C1 segment of cervical spinal cord (tissue), 14 donors: ENCODE results near the gene SRGAP3.

ENCODE experiments used
- DNase-seq, 14 donors: peaks; one replicate each; lab custom pipeline; 2025; lab: John Stamatoyannopoulos, UW

SRGAP3 gene

GRCh38 chr3:8937064-8938020, 312.1 kb downstream of the SRGAP3 start:
- DNase-seq, result no peak

- DNase-seq, result no peak
Observed at GRCh38 chr3:8932507-8932906, 316.9 kb downstream of the SRGAP3 start.

DNA sequence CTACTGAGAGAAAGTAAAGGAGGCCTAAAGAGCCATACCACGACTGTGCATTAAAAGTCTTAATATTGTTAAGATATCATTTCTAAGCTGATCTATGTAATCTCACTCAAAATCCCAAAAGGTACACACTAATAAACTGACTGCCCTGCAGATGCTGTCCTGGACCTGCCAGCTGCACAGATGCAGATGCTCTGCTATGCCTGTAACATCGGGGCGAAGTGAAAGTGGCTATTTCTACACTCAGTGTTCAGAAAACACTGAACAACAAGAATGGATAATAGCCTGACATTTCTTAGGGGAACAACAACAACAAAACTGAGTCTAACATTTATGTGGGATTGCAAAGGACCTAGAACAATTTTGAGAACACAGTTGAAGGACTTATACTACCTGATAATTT, 318.1 kb downstream of the SRGAP3 start:
- peak in 1 of 14 donors; percentile 4 for DNase-seq
